Lower leg skin (tissue), 3 donors: ENCODE measurements around the gene SLC9A9.

ENCODE experiments used
- CTCF ChIP-seq, 3 donors: fragments of 450-650 bp; IDR thresholded peaks; one replicate each; pipeline ENCODE4 v1.5.1; 2016; ENCODE audit warnings: antibody characterized with exemption in 3 of 3, mild to moderate bottlenecking in 3 of 3, moderate library complexity in 2 of 3
- POLR2A ChIP-seq, 2 donors: fragments of 450-650 bp; IDR thresholded peaks; one replicate each; pipeline ENCODE4 v1.6.1; 2016 to 2017; ENCODE audit warnings: antibody characterized with exemption in 2 of 2, mild to moderate bottlenecking in 1 of 2, moderate library complexity in 1 of 2

DNA sequence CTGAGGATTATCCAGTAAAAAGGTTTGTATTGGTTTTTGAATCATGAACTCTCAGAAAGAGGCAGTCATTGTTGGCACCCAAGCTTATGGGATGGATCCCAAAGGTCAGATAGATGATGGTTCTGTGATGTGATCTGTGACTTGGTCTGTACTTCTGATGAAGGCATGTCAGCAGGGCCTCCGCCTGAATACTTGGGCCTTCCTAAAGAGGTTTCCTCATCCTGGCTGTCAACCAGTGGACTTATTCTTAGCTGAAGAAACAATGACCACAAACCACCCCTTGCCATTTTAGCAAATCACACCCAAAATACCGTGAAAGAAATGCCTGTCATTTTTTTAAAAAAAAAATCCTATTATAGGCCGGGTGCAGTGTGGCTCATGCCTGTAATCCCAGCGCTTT is 48.2 kb upstream of the SLC9A9 start:
- TF ChIP-seq CTCF (IDR thresholded peaks at IDR 0.05) (no peak), POLR2A (IDR thresholded peaks at IDR 0.05) (no peak)
